GM12875 (cell line): ENCODE results near the gene SORCS3.
A peak's percentile ranks its signal among the peaks of the same experiment; 100 is the strongest.

ENCODE experiments used
- H3K4me3 ChIP-seq: one replicate; pipeline ENCODE4 v1.5.1; 2011; ENCODE audit warnings: low read depth, low read length, control low read depth
- CTCF ChIP-seq: IDR thresholded peaks from 2 replicates; pipeline ENCODE4 v1.5.1; 2011; ENCODE audit warnings: low read depth, mild to moderate bottlenecking, control low read depth, inconsistent platforms, low read length, moderate library complexity, borderline replicate concordance; ENCODE audit not compliant: insufficient read depth

The SORCS3 gene

GRCh38 chr10:105062951-105063350 lies 421.9 kb downstream of the SORCS3 start:
- TF ChIP-seq CTCF: no peak
- H3K4me3 ChIP-seq: no peak overlapping the region

- peak; percentile 73 for TF ChIP-seq CTCF
- no peak overlapping the region for H3K4me3 ChIP-seq
Observed at GRCh38 chr10:105063796-105064195, 422.7 kb downstream of the SORCS3 start.

GRCh38 chr10:105068497-105068896 lies 427.4 kb downstream of the SORCS3 start:
- no peak for TF ChIP-seq CTCF
- no peak overlapping the region for H3K4me3 ChIP-seq

- TF ChIP-seq CTCF: no peak
- H3K4me3 ChIP-seq: no peak overlapping the region
Observed at GRCh38 chr10:105070249-105070648, 429.2 kb downstream of the SORCS3 start.

GRCh38 chr10:105070952-105071351 lies 429.9 kb downstream of the SORCS3 start:
- no peak overlapping the region for H3K4me3 ChIP-seq
- no peak for TF ChIP-seq CTCF

- no peak for TF ChIP-seq CTCF
- no peak overlapping the region for H3K4me3 ChIP-seq
Observed at GRCh38 chr10:105071980-105072379, 430.9 kb downstream of the SORCS3 start.

- no peak overlapping the region for H3K4me3 ChIP-seq
- TF ChIP-seq CTCF: no peak
Observed at GRCh38 chr10:105073999-105074398, 432.9 kb downstream of the SORCS3 start.
